SK-N-SH treated with all-trans-retinoic acid at 6 μM for 48 hours (cell line): ENCODE data around the gene OPRM1.

Experiments used
- ARNTL ChIP-seq: fragments of 450-650 bp; formaldehyde crosslinking; IDR thresholded peaks from 2 replicates; pipeline ENCODE4 v1.5.0; 2020; ENCODE audit warnings: low read depth, mild to moderate bottlenecking, moderate library complexity, borderline replicate concordance
- ESRRG ChIP-seq: fragments of 250-450 bp; sonication (Bioruptor Pico); IDR thresholded peaks from 2 replicates; pipeline ENCODE4 v1.6.1; 2021; ENCODE audit warnings: mild to moderate bottlenecking
- OSR1 ChIP-seq: fragments of 250-450 bp; sonication (Bioruptor Pico); IDR thresholded peaks from 2 replicates; pipeline ENCODE4 v1.8.0; 2022; ENCODE audit warnings: moderate library complexity, mild to moderate bottlenecking, inconsistent platforms
- PATZ1 ChIP-seq: fragments of 250-450 bp; sonication (Bioruptor Pico); IDR thresholded peaks from 2 replicates; pipeline ENCODE4 v1.8.0; 2020; ENCODE audit warnings: mild to moderate bottlenecking, moderate library complexity, borderline replicate concordance
- RARB ChIP-seq: fragments of 250-450 bp; sonication (Bioruptor Pico); IDR thresholded peaks from 2 replicates; pipeline ENCODE4 v1.8.0; 2021; ENCODE audit warnings: mild to moderate bottlenecking, moderate library complexity
- SNAI2 ChIP-seq: fragments of 250-450 bp; sonication (Bioruptor Pico); IDR thresholded peaks from 2 replicates; pipeline ENCODE4 v1.5.0; 2020; ENCODE audit warnings: mild to moderate bottlenecking, moderate library complexity
- TCF4 ChIP-seq: fragments of 250-450 bp; sonication (Bioruptor Pico); IDR thresholded peaks from 2 replicates; pipeline ENCODE4 v1.8.0; 2021; ENCODE audit warnings: mild to moderate bottlenecking, moderate library complexity, borderline replicate concordance
- ZFP3 ChIP-seq: fragments of 250-450 bp; sonication (Bioruptor Pico); IDR thresholded peaks from 2 replicates; pipeline ENCODE4 v1.5.0; 2020; ENCODE audit warnings: mild to moderate bottlenecking, moderate library complexity
- ZNF8 ChIP-seq: fragments of 450-650 bp; formaldehyde crosslinking; IDR thresholded peaks from 2 replicates; pipeline ENCODE4 v1.5.0; 2020; ENCODE audit warnings: mild to moderate bottlenecking, moderate library complexity
- TF ChIP-seq, protein P1 (sequence below): fragments of 250-450 bp; sonication (Bioruptor Pico); IDR thresholded peaks from 2 replicates; pipeline ENCODE4 v1.5.1; 2021; ENCODE audit warnings: mild to moderate bottlenecking, moderate library complexity

- TF ChIP-seq RARB (CRISPR knock-in tag) (no peak), ZFP3 (CRISPR knock-in tag) (no peak), SNAI2 (CRISPR knock-in tag) (no peak), ARNTL (CRISPR knock-in tag) (no peak), ESRRG (CRISPR knock-in tag) (no peak), TCF4 (CRISPR knock-in tag) (no peak), OSR1 (no peak), PATZ1 (CRISPR knock-in tag) (no peak), ZNF8 (CRISPR knock-in tag) (no peak)
- TF ChIP-seq, protein P1, sequence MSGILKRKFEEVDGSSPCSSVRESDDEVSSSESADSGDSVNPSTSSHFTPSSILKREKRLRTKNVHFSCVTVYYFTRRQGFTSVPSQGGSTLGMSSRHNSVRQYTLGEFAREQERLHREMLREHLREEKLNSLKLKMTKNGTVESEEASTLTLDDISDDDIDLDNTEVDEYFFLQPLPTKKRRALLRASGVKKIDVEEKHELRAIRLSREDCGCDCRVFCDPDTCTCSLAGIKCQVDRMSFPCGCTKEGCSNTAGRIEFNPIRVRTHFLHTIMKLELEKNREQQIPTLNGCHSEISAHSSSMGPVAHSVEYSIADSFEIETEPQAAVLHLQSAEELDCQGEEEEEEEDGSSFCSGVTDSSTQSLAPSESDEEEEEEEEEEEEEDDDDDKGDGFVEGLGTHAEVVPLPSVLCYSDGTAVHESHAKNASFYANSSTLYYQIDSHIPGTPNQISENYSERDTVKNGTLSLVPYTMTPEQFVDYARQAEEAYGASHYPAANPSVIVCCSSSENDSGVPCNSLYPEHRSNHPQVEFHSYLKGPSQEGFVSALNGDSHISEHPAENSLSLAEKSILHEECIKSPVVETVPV (CRISPR knock-in tag) = no peak
These were observed 189.5 kb downstream of the OPRM1 start for GRCh38 chr6:154228521-154228905.
